OCI-LY7 (cell line): ENCODE measurements around the gene RNF145. TPM values are rescaled to one million over a fixed set of nuclear protein-coding genes. Genes with fewer than 3 reads are reported as not detected.

Experiments used
- BruUV-seq: library from RNA; stranded (reverse); fragments of 400-500 nt; replicated peaks from 2 replicates; lab custom pipeline; 2021; lab: Mats Ljungman, UMichigan
- CTCF ChIA-PET: fragments of 300-600 bp; sonication (Branson Sonifier 250); formaldehyde crosslinking; loops from one replicate; lab custom pipeline; 2022; ENCODE audit warnings: antibody characterized with exemption; ENCODE audit not compliant: unreplicated experiment; lab: Charles Lee
- POLR2A ChIA-PET: fragments of 300-600 bp; sonication (Branson Sonifier 250); formaldehyde crosslinking; loops from one replicate; lab custom pipeline; 2022; ENCODE audit warnings: antibody characterized with exemption; lab: Charles Lee
- DNase-seq: peaks from one replicate; pipeline ENCODE4 v3.0.0-alpha.2; 2015; ENCODE audit warnings: low spot score
- H2AFZ ChIP-seq: fragments of 200-600 bp; sonication (generic), shearing (Covaris generic); 2 replicates; pipeline ENCODE4 v1.6.1; 2014; ENCODE audit warnings: mild to moderate bottlenecking, antibody characterized with exemption, low read length, moderate library complexity
- H3K27ac ChIP-seq: fragments of 200-600 bp; sonication (generic); 2 replicates; pipeline ENCODE4 v1.5.1; 2014; ENCODE audit warnings: mixed run types, low read depth, mild to moderate bottlenecking, moderate library complexity, low read length, inconsistent platforms; ENCODE audit not compliant: poor library complexity, severe bottlenecking
- H3K36me3 ChIP-seq: fragments of 200-600 bp; sonication (generic); 2 replicates; pipeline ENCODE4 v1.6.1; 2014; ENCODE audit warnings: mild to moderate bottlenecking, antibody characterized with exemption, low read length, moderate library complexity, mixed read lengths; ENCODE audit not compliant: insufficient read depth
- H3K4me1 ChIP-seq: fragments of 200-600 bp; sonication (generic); 2 replicates; pipeline ENCODE4 v1.5.1; 2014; ENCODE audit warnings: mild to moderate bottlenecking, low read length; ENCODE audit not compliant: insufficient read depth, poor library complexity, severe bottlenecking
- H3K4me2 ChIP-seq: fragments of 200-600 bp; sonication (generic); 2 replicates; pipeline ENCODE4 v1.6.1; 2014; ENCODE audit warnings: mild to moderate bottlenecking, low read length
- H3K4me3 ChIP-seq: fragments of 200-600 bp; sonication (generic); 2 replicates; pipeline ENCODE4 v1.5.1; 2014; ENCODE audit warnings: mild to moderate bottlenecking, low read depth, low read length; ENCODE audit not compliant: poor library complexity, severe bottlenecking
- H3K79me2 ChIP-seq: fragments of 200-600 bp; sonication (generic); 2 replicates; pipeline ENCODE4 v1.6.1; 2016; ENCODE audit warnings: low read depth, mild to moderate bottlenecking, low read length, moderate library complexity, mixed read lengths; ENCODE audit not compliant: insufficient read depth
- H3K9me2 ChIP-seq: fragments of 200-600 bp; sonication (generic); 2 replicates; pipeline ENCODE4 v1.6.1; 2016; ENCODE audit warnings: mild to moderate bottlenecking, low read length, mixed read lengths; ENCODE audit not compliant: insufficient read depth
- H3K9me3 ChIP-seq: fragments of 200-600 bp; sonication (generic); 2 replicates; pipeline ENCODE4 v1.6.1; 2014; ENCODE audit warnings: mild to moderate bottlenecking, mixed run types, low read length, mixed read lengths
- H4K20me1 ChIP-seq: fragments of 200-600 bp; sonication (generic); 2 replicates; pipeline ENCODE4 v1.6.1; 2014; ENCODE audit warnings: mild to moderate bottlenecking, antibody characterized with exemption, low read length, moderate library complexity, mixed read lengths; ENCODE audit not compliant: insufficient read depth
- EZH2phosphoT487 ChIP-seq: fragments of 200-600 bp; sonication (generic); IDR thresholded peaks from 2 replicates; pipeline ENCODE4 v1.6.1; 2018; ENCODE audit warnings: low read depth, borderline replicate concordance, mild to moderate bottlenecking, mixed run types, antibody characterized with exemption, low read length, moderate library complexity, mixed read lengths
- intact Hi-C: fragments of 100-400 bp; cut with micrococcal nuclease; formaldehyde crosslinking; loops from one replicate; pipeline ENCODE4 v1.10.0; 2022; ENCODE audit not compliant: unreplicated experiment
- total RNA-seq, 2 experiments: library from RNA; depleted of rRNA in 1 of 2; stranded (reverse); fragments of >200 nt in 1 of 2; shearing (Covaris generic) in 1 of 2; gene quantifications; 2 replicates each; pipeline ENCODE4 v1.2.3, GENCODE V29; 2014 to 2022
- TF ChIP-seq, protein P1 (sequence below): fragments of 200-600 bp; sonication (generic); conservative IDR thresholded peaks from 2 replicates; pipeline ENCODE4 v1.5.1; 2014; ENCODE audit warnings: mild to moderate bottlenecking, antibody characterized with exemption, low read length, moderate library complexity, mixed read lengths

RNF145 gene
- total RNA-seq, 2 experiments from 2014 or later, result 18.6 to 34.9 TPM

- H3K9me2 ChIP-seq, result no peaks in the 10 kb centered on the region
- H3K4me1 ChIP-seq, result peaks cover 8% of the 10 kb centered on the region
- H3K4me2 ChIP-seq, result no peak overlapping the region
- no peaks in the 10 kb centered on the region for H3K79me2 ChIP-seq
- DNase-seq, result no peak
- BruUV-seq, result no TSS peak
- no peaks in the 10 kb centered on the region for H4K20me1 ChIP-seq
- POLR2A ChIA-PET, result interaction anchor here (0.5 kb wide), 1 partner anchor 25 kb away, joined by 4 read pairs; no protein-coding TSS in a partner anchor
- TF ChIP-seq, protein P1, sequence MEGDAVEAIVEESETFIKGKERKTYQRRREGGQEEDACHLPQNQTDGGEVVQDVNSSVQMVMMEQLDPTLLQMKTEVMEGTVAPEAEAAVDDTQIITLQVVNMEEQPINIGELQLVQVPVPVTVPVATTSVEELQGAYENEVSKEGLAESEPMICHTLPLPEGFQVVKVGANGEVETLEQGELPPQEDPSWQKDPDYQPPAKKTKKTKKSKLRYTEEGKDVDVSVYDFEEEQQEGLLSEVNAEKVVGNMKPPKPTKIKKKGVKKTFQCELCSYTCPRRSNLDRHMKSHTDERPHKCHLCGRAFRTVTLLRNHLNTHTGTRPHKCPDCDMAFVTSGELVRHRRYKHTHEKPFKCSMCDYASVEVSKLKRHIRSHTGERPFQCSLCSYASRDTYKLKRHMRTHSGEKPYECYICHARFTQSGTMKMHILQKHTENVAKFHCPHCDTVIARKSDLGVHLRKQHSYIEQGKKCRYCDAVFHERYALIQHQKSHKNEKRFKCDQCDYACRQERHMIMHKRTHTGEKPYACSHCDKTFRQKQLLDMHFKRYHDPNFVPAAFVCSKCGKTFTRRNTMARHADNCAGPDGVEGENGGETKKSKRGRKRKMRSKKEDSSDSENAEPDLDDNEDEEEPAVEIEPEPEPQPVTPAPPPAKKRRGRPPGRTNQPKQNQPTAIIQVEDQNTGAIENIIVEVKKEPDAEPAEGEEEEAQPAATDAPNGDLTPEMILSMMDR, result no peak
- no peak for TF ChIP-seq EZH2phosphoT487
- CTCF ChIA-PET, result no interaction called here
- no peak overlapping the region for H3K4me3 ChIP-seq
- no peaks in the 10 kb centered on the region for H3K36me3 ChIP-seq
- no peak overlapping the region for H2AFZ ChIP-seq
- intact Hi-C loops, result no loop called here
- H3K9me3 ChIP-seq, result no peaks in the 10 kb centered on the region
- H3K27ac ChIP-seq, result no peak overlapping the region
Measured at GRCh38 chr5:159257629-159258283, 48.4 kb upstream of the RNF145 start.

DNA sequence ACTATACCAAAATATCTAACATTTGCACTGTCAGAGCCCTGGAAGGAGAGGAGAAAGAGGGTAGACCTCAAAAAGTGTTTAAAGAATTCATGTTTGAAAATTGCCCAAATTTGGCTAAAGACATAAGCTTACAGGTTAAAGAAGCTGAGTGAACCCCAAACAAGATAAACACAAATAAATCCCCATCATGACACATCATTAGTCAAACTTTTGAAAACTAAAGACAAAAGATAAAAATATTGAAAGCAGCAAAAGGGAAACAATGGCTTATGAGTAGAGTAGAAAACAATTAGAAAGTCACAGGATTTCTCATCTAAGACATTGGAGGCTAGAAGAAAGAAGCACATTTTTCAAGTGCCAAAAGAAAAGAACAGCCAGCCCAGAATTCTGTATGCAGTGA is 47.7 kb upstream of the RNF145 start:
- Histone ChIP-seq H3K27ac (no peak overlapping the region), H3K4me3 (no peak overlapping the region), H3K36me3 (no peaks in the 10 kb centered on the region), H3K9me2 (no peaks in the 10 kb centered on the region), H4K20me1 (no peaks in the 10 kb centered on the region), H3K79me2 (no peaks in the 10 kb centered on the region), H2AFZ (no peak overlapping the region), H3K4me1 (peaks cover under 1% of the 10 kb centered on the region), H3K4me2 (no peak overlapping the region), H3K9me3 (no peaks in the 10 kb centered on the region)
- POLR2A ChIA-PET, result no interaction called here
- CTCF ChIA-PET, result no interaction called here
- no TSS peak for BruUV-seq
- no peak for TF ChIP-seq EZH2phosphoT487
- TF ChIP-seq, protein P1, result no peak
- DNase-seq, result no peak
- intact Hi-C loops, result no loop called here

DNA sequence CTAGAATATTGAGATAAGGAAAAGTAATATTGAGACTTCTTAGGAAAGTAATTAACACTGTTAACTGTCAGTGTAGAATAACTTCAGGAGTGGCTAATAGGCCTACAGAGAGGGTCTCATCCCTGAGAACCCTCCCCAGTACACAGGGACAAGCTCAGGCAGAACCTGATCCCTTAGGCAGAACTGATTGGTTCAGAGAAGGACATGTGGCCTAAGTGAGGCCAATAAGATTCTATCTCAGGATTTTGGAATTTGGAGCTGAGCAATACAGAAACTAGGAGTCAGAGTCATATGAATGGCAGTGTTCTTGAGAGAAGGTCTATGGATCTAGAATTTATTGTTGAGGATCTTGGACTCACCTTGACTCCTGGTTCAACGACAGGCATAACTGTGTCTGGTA is 42.8 kb upstream of the RNF145 start:
- POLR2A ChIA-PET, result interaction anchor here (0.5 to 1.4 kb wide), 5 partner anchors 10 to 1488 kb away, joined by 3 to 5 read pairs (median 3); no protein-coding TSS in a partner anchor
- Histone ChIP-seq H3K9me2 (no peaks in the 10 kb centered on the region), H3K4me2 (no peak overlapping the region), H3K27ac (no peak overlapping the region), H2AFZ (no peak overlapping the region), H3K9me3 (no peaks in the 10 kb centered on the region), H3K4me1 (no peaks in the 10 kb centered on the region), H3K4me3 (no peak overlapping the region), H4K20me1 (no peaks in the 10 kb centered on the region), H3K36me3 (no peaks in the 10 kb centered on the region), H3K79me2 (no peaks in the 10 kb centered on the region)
- intact Hi-C loops, result no loop called here
- BruUV-seq, result no TSS peak
- no peak for DNase-seq
- CTCF ChIA-PET, result interaction anchor here (0.5 to 0.6 kb wide), 2 partner anchors 43 to 160 kb away, joined by 4 to 5 read pairs; no protein-coding TSS in a partner anchor
- no peak for TF ChIP-seq EZH2phosphoT487
- TF ChIP-seq, protein P1, result no peak
